Neural cell (in vitro differentiated cells): ENCODE results near the gene GDPD5. TPM values are rescaled to one million over a fixed set of nuclear protein-coding genes. Genes with fewer than 3 reads are reported as not detected.

Experiments
- H2AFZ ChIP-seq: fragments of 200-600, 300-800 bp; sonication (generic), shearing (Covaris generic); 2 replicates; pipeline ENCODE4 v1.6.0; 2014; ENCODE audit warnings: low read depth, mild to moderate bottlenecking, antibody characterized with exemption, low read length, moderate library complexity
- H3F3A ChIP-seq: fragments of 200-600 bp; shearing (Covaris generic); 2 replicates; pipeline ENCODE4 v1.6.1; 2016; ENCODE audit warnings: mild to moderate bottlenecking, moderate library complexity, mixed read lengths, antibody characterized with exemption, low read length; ENCODE audit not compliant: insufficient read depth, poor library complexity, severe bottlenecking
- H3K27ac ChIP-seq: fragments of 200-600, 300-800 bp; sonication (generic), shearing (Covaris generic); 2 replicates; pipeline ENCODE4 v1.5.1; 2014; ENCODE audit warnings: mild to moderate bottlenecking, low read length, moderate library complexity
- H3K27me3 ChIP-seq: fragments of 300-800, 200-600 bp; sonication (generic), shearing (Covaris generic); 2 replicates; pipeline ENCODE4 v1.6.0; 2014; ENCODE audit warnings: mild to moderate bottlenecking, low read depth, low read length, moderate library complexity; ENCODE audit not compliant: insufficient read depth
- H3K36me3 ChIP-seq: fragments of 300-800, 200-600 bp; sonication (generic), shearing (Covaris generic); 2 replicates; pipeline ENCODE4 v1.5.1; 2014; ENCODE audit warnings: mild to moderate bottlenecking, antibody characterized with exemption, low read length, moderate library complexity; ENCODE audit not compliant: insufficient read depth
- H3K4me2 ChIP-seq: fragments of 300-800, 200-600 bp; sonication (generic), shearing (Covaris generic); 2 replicates; pipeline ENCODE4 v1.6.0; 2014; ENCODE audit warnings: mild to moderate bottlenecking, low read length
- H3K4me3 ChIP-seq: fragments of 300-800, 200-600 bp; sonication (generic), shearing (Covaris generic); 2 replicates; pipeline ENCODE4 v1.5.1; 2014; ENCODE audit warnings: mild to moderate bottlenecking, low read length, moderate library complexity
- H3K79me2 ChIP-seq: fragments of 200-600 bp; shearing (Covaris generic); replicated peaks from 2 replicates; pipeline ENCODE4 v1.6.0; 2014; ENCODE audit warnings: mild to moderate bottlenecking, low read length, moderate library complexity; ENCODE audit not compliant: insufficient read depth
- H3K9ac ChIP-seq: fragments of 300-800, 200-600 bp; sonication (generic), shearing (Covaris generic); 2 replicates; pipeline ENCODE4 v1.6.1; 2016; ENCODE audit warnings: mild to moderate bottlenecking, low read length, mixed read lengths
- H3K9me2 ChIP-seq: fragments of 200-600 bp; shearing (Covaris generic); 2 replicates; pipeline ENCODE4 v1.6.1; 2016; ENCODE audit warnings: mild to moderate bottlenecking, low read length, mixed read lengths; ENCODE audit not compliant: insufficient read depth
- H3K9me3 ChIP-seq: fragments of 200-600, 300-800 bp; sonication (generic), shearing (Covaris generic); 2 replicates; pipeline ENCODE4 v1.6.1; 2016; ENCODE audit warnings: mild to moderate bottlenecking, mixed run types, low read length, moderate library complexity, mixed read lengths
- H4K20me1 ChIP-seq: fragments of 200-600 bp; shearing (Covaris generic); 2 replicates; pipeline ENCODE4 v1.6.1; 2016; ENCODE audit warnings: mild to moderate bottlenecking, mixed run types; ENCODE audit not compliant: insufficient read depth
- CTCF ChIP-seq: fragments of 450-650 bp; IDR thresholded peaks from 2 replicates; pipeline ENCODE4 v1.5.1; 2014; ENCODE audit warnings: antibody characterized with exemption, mild to moderate bottlenecking, moderate library complexity; ENCODE audit not compliant: poor library complexity, severe bottlenecking
- EP300 ChIP-seq: fragments of 450-650 bp; conservative IDR thresholded peaks from 2 replicates; pipeline ENCODE4 v1.6.1; 2014; ENCODE audit warnings: antibody characterized with exemption, mild to moderate bottlenecking, moderate library complexity; ENCODE audit not compliant: poor library complexity, severe bottlenecking
- POLR2AphosphoS5 ChIP-seq: IDR thresholded peaks from 2 replicates; pipeline ENCODE4 v1.6.1; 2012
- RAD21 ChIP-seq: fragments of 450-650 bp; conservative IDR thresholded peaks from 2 replicates; pipeline ENCODE4 v1.6.1; 2014; ENCODE audit warnings: antibody characterized with exemption, mild to moderate bottlenecking, moderate library complexity
- REST ChIP-seq: IDR thresholded peaks from 2 replicates; pipeline ENCODE4 v1.6.1; 2012; ENCODE audit warnings: borderline replicate concordance
- SMC3 ChIP-seq: fragments of 450-650 bp; conservative IDR thresholded peaks from 2 replicates; pipeline ENCODE4 v1.6.1; 2014; ENCODE audit warnings: antibody characterized with exemption, mild to moderate bottlenecking, moderate library complexity; ENCODE audit not compliant: poor library complexity
- TAF1 ChIP-seq: IDR thresholded peaks from 2 replicates; pipeline ENCODE4 v1.6.1; 2012; ENCODE audit warnings: low read depth
- polyA plus RNA-seq: library from polyadenylated mRNA; depleted of rRNA; stranded (reverse); fragments of >200 nt; gene quantifications from 2 replicates; pipeline ENCODE4 v1.2.3, GENCODE V29; 2014

The GDPD5 gene
- polyA plus RNA-seq, 1 donor from 2014 or later: 19.2 TPM

- Histone ChIP-seq H2AFZ (no peak overlapping the region), H3K79me2 (no peaks in the 10 kb centered on the region), H3K9me2 (no peaks in the 10 kb centered on the region), H3F3A (no peaks in the 10 kb centered on the region), H3K36me3 (no peaks in the 10 kb centered on the region), H3K9me3 (no peaks in the 10 kb centered on the region), H3K27me3 (no peaks in the 10 kb centered on the region), H3K9ac (no peak overlapping the region), H3K4me2 (no peak overlapping the region), H3K4me3 (no peak overlapping the region), H3K27ac (no peak overlapping the region), H4K20me1 (no peaks in the 10 kb centered on the region)
- TF ChIP-seq TAF1 (no peak), SMC3 (no peak), CTCF (no peak), RAD21 (no peak), EP300 (no peak), REST (no peak), POLR2AphosphoS5 (no peak)
Measured at GRCh38 chr11:75422248-75423231, 103.2 kb downstream of the GDPD5 start.

GRCh38 chr11:75421902-75422247 is 103.9 kb downstream of the GDPD5 start:
- no peak for TF ChIP-seq CTCF
- no peak for TF ChIP-seq RAD21

More at GRCh38 chr11:75421902-75422247, 103.9 kb downstream of the GDPD5 start:
- H2AFZ ChIP-seq: no peak overlapping the region
- H3K36me3 ChIP-seq: no peaks in the 10 kb centered on the region
- no peaks in the 10 kb centered on the region for H3K27me3 ChIP-seq
- H3K9me2 ChIP-seq: no peaks in the 10 kb centered on the region
- H3K9me3 ChIP-seq: no peaks in the 10 kb centered on the region
- no peak overlapping the region for H3K9ac ChIP-seq
- no peak overlapping the region for H3K27ac ChIP-seq
- no peak overlapping the region for H3K4me3 ChIP-seq
- no peaks in the 10 kb centered on the region for H3F3A ChIP-seq
- H3K79me2 ChIP-seq: no peaks in the 10 kb centered on the region
- H3K4me2 ChIP-seq: no peak overlapping the region
- no peaks in the 10 kb centered on the region for H4K20me1 ChIP-seq
